Right atrium auricular region (tissue), 2 donors: Measurements from ENCODE around the gene OR2T3. TPM values are rescaled to one million over a fixed set of nuclear protein-coding genes. Genes with fewer than 3 reads are reported as not detected.
"Not testable (repeated sequence)": the region's sequence is repeated elsewhere in the genome, so short reads cannot be mapped to it uniquely, and the experiment has no call there.

Experiments used
- DNase-seq: peaks from one replicate; pipeline ENCODE4 v3.0.0-alpha.2; 2019; ENCODE audit warnings: low spot score
- H3K27ac ChIP-seq, 2 donors: fragments of 200-600 bp; sonication (generic); 1 replicate in 1 of 2; 2 replicates in 1 of 2; pipeline ENCODE4 v1.5.1; 2016 to 2019
- H3K27me3 ChIP-seq, 2 donors: fragments of 200-600 bp; sonication (generic); one replicate each; pipeline versions ENCODE4 v1.5.1 to v1.6.0; 2017 to 2019
- H3K36me3 ChIP-seq: fragments of 200-600 bp; sonication (generic); one replicate; pipeline ENCODE4 v1.5.1; 2016
- H3K4me1 ChIP-seq, 2 donors: fragments of 200-600 bp; sonication (generic); one replicate each; pipeline versions ENCODE4 v1.5.1 to v1.6.0; 2017 to 2019
- H3K4me3 ChIP-seq, 2 donors: fragments of 200-600 bp; sonication (generic); 1 replicate in 1 of 2; 2 replicates in 1 of 2; pipeline ENCODE4 v1.5.1; 2017 to 2019; ENCODE audit warnings: mild to moderate bottlenecking in 1 of 2, moderate library complexity in 1 of 2
- H3K9me3 ChIP-seq, 2 donors: fragments of 200-600 bp; sonication (generic); one replicate each; pipeline ENCODE4 v1.5.1; 2019
- total RNA-seq, 2 donors: library from RNA; depleted of rRNA; stranded (reverse); fragments of >200 nt; gene quantifications; one replicate each; pipeline ENCODE4 v1.1.0, GENCODE V29; 2016
- TF ChIP-seq, protein P1 (sequence below), 2 donors: fragments of 200-600 bp; sonication (generic); IDR thresholded peaks; one replicate each; pipeline ENCODE4 v1.5.1; 2019; ENCODE audit warnings: antibody characterized with exemption in 2 of 2

Gene OR2T3
- total RNA-seq, 2 donors from 2014 or later = not detected

DNA sequence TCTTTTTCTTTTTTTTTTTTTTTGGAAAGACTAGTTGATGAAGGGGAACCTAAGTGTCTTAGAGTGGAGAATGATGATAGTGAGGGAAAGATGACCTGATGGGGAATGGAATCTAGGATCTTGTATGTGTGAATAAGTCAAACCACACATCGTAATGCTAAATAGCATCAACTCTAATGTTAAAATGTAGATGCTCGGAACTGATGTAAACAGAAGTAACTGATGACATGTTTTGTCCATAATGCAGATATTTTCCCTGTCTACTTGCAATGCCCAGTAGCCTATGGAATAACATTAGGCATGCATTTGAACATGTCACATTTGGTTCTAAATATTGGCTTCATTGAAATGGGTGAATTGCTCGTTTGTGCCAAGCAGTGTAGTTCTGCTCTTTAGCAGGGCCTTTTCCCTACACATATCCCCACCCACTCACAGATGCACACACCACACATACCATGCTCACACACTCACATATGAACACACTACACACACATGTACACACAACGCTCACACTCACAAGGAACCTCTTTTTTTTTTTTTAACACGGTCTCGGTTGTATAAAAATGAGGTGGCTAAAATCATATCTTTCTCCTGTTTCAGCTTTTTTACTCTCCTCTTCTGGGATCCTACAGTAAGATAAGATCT is 23.2 kb upstream of the OR2T3 start:
- not testable (repeated sequence) for H3K27ac ChIP-seq, H3K36me3 ChIP-seq, H3K4me3 ChIP-seq, H3K9me3 ChIP-seq, H3K27me3 ChIP-seq, H3K4me1 ChIP-seq, DNase-seq

- not testable (repeated sequence) for H3K9me3 ChIP-seq, H3K36me3 ChIP-seq, H3K4me3 ChIP-seq, DNase-seq, H3K27me3 ChIP-seq, H3K27ac ChIP-seq, H3K4me1 ChIP-seq
Measured at GRCh38 chr1:248450466-248451145, 22.5 kb upstream of the OR2T3 start.

- H3K4me1 ChIP-seq, H3K36me3 ChIP-seq, H3K9me3 ChIP-seq, H3K27me3 ChIP-seq, H3K4me3 ChIP-seq, H3K27ac ChIP-seq, DNase-seq: not testable (repeated sequence)
Measured at GRCh38 chr1:248453619-248454018, 19.5 kb upstream of the OR2T3 start.

DNA sequence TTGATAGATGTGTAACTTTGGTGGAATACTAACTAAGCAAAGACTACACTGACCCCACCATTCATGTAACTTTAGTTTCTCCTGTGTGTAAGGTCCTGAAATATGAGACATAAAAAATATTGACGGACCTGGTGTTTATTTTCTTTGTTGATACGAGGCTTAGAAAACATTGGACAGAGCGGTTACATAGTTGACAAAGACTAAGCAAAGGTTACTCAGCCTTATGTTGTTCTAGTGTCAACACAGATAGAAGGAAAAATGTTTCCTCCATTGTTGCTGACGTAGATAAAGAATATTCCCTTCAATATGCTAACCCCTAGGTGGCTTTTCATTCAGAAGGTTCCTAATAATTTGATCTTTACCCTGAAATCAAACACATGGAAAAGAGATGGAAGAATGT is 18.1 kb upstream of the OR2T3 start:
- not testable (repeated sequence) for H3K4me1 ChIP-seq, H3K27me3 ChIP-seq, DNase-seq, H3K27ac ChIP-seq, H3K4me3 ChIP-seq, H3K9me3 ChIP-seq, H3K36me3 ChIP-seq

GRCh38 chr1:248456635-248457034 is 16.5 kb upstream of the OR2T3 start:
- H3K9me3 ChIP-seq, DNase-seq, H3K36me3 ChIP-seq, H3K4me3 ChIP-seq, H3K27me3 ChIP-seq, H3K27ac ChIP-seq, H3K4me1 ChIP-seq: not testable (repeated sequence)

DNA sequence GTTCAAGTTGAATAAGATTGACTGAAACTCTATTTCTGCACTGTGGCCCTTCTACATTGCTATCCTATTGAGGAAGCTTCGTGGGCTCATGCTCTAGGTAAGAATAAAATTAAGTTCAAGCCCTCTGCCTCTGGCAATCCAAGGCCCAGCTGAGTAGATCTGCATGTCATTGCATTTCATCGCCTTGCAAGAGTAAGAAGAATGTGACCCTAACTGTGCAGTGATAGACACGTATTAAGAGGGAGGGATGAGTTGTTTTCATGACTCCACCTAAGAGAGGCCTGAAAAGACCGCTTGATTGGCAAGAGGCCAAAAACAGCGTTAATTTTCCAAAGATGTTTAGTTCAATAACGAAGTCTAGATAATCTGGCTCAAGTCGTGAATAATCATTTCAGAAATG is 14.0 kb upstream of the OR2T3 start:
- not testable (repeated sequence) for H3K9me3 ChIP-seq, H3K4me3 ChIP-seq, H3K36me3 ChIP-seq, DNase-seq, H3K4me1 ChIP-seq, H3K27me3 ChIP-seq, H3K27ac ChIP-seq

DNA sequence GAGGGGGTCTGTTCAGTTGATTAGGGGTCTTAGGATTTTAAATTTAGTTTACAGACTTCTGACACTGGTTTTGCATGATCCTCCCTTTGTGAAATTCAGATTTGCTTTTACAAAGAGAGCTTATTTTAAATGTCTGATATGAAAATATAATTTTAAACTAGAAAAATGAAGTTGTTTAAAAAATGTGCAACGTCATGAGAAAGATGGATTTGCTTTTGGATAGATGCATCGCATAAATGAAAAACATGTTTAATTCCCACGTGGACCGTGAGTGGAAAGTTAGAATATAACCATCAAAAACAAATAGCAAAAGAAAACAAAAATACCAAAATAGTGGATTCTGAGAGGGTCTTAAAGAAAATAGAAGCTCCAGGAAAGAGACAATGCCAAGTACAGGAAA is 2.0 kb upstream of the OR2T3 start:
- Histone ChIP-seq H3K27ac (no peak overlapping the region), H3K27me3 (no peaks in the 10 kb centered on the region), H3K4me3 (no peak overlapping the region), H3K36me3 (no peaks in the 10 kb centered on the region), H3K9me3 (no peaks in the 10 kb centered on the region), H3K4me1 (no peaks in the 10 kb centered on the region)
- DNase-seq = no peak
- TF ChIP-seq, protein P1, sequence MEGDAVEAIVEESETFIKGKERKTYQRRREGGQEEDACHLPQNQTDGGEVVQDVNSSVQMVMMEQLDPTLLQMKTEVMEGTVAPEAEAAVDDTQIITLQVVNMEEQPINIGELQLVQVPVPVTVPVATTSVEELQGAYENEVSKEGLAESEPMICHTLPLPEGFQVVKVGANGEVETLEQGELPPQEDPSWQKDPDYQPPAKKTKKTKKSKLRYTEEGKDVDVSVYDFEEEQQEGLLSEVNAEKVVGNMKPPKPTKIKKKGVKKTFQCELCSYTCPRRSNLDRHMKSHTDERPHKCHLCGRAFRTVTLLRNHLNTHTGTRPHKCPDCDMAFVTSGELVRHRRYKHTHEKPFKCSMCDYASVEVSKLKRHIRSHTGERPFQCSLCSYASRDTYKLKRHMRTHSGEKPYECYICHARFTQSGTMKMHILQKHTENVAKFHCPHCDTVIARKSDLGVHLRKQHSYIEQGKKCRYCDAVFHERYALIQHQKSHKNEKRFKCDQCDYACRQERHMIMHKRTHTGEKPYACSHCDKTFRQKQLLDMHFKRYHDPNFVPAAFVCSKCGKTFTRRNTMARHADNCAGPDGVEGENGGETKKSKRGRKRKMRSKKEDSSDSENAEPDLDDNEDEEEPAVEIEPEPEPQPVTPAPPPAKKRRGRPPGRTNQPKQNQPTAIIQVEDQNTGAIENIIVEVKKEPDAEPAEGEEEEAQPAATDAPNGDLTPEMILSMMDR (IDR thresholded peaks at IDR 0.05) = no peak

GRCh38 chr1:248472111-248472510 is 1.0 kb upstream of the OR2T3 start:
- H3K36me3 ChIP-seq, H3K9me3 ChIP-seq, DNase-seq, H3K27ac ChIP-seq, H3K4me1 ChIP-seq, H3K27me3 ChIP-seq, H3K4me3 ChIP-seq: not testable (repeated sequence)

- not testable (repeated sequence) for H3K36me3 ChIP-seq, DNase-seq, H3K4me1 ChIP-seq, H3K9me3 ChIP-seq, H3K4me3 ChIP-seq, H3K27ac ChIP-seq, H3K27me3 ChIP-seq
Measured at GRCh38 chr1:248475660-248476059, 2.5 kb downstream of the OR2T3 start.

- not testable (repeated sequence) for H3K36me3 ChIP-seq, H3K4me1 ChIP-seq, H3K27me3 ChIP-seq, H3K27ac ChIP-seq, H3K4me3 ChIP-seq, DNase-seq, H3K9me3 ChIP-seq
Measured at GRCh38 chr1:248481686-248482579, 8.8 kb downstream of the OR2T3 start.

- H3K27me3 ChIP-seq, H3K36me3 ChIP-seq, H3K4me1 ChIP-seq, DNase-seq, H3K9me3 ChIP-seq, H3K27ac ChIP-seq, H3K4me3 ChIP-seq: not testable (repeated sequence)
Measured at GRCh38 chr1:248488289-248488688, 15.1 kb downstream of the OR2T3 start, which contains the start of gene OR2T5. Gene OR2T5, plus strand, starts transcription at chr1:248488589. Its CDS starts 0 bp downstream, at chr1:248488589.

- not testable (repeated sequence) for H3K9me3 ChIP-seq, H3K27ac ChIP-seq, H3K27me3 ChIP-seq, H3K4me3 ChIP-seq, DNase-seq, H3K36me3 ChIP-seq, H3K4me1 ChIP-seq
Measured at GRCh38 chr1:248496661-248497060, 23.5 kb downstream of the OR2T3 start.

DNA sequence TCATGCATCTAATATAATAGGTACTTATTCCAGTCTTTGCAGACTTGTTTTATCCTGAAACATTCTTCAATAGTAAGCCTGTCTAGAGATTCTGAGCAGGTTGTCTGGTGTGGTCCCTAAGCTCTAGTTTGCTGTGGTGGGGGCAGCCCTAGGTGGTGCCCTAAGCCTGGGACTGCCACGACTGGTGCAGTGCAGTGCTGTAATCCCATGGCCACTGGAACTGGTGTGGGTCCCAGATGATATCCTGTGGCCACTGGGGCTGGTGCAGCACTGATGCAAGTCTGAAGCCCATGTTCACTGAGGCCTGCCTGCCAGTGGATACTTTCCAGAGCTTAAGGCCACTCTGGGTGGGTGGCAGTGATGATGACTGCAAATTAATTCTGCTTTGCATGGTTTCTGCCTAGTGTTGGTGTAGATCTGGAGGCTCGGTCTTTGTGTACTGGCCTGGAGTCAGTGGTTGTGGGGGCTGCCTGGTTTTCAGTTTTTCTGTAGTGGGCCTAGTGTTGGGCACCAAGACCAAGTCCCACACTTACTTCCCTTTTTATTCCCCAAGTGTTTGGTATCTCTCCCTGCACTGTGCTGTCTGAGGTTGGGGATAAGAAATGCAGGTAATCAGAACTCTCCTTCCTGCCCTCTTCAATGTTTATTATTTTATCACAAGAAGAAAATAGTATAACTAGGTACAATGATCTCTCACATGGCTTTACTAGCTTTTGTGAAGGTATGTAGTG is 27.3 kb downstream of the OR2T3 start:
- DNase-seq, H3K4me3 ChIP-seq, H3K9me3 ChIP-seq, H3K27ac ChIP-seq, H3K4me1 ChIP-seq, H3K27me3 ChIP-seq, H3K36me3 ChIP-seq: not testable (repeated sequence)
